ENCODE data around the gene LEMD3.

The LEMD3 gene

DNA sequence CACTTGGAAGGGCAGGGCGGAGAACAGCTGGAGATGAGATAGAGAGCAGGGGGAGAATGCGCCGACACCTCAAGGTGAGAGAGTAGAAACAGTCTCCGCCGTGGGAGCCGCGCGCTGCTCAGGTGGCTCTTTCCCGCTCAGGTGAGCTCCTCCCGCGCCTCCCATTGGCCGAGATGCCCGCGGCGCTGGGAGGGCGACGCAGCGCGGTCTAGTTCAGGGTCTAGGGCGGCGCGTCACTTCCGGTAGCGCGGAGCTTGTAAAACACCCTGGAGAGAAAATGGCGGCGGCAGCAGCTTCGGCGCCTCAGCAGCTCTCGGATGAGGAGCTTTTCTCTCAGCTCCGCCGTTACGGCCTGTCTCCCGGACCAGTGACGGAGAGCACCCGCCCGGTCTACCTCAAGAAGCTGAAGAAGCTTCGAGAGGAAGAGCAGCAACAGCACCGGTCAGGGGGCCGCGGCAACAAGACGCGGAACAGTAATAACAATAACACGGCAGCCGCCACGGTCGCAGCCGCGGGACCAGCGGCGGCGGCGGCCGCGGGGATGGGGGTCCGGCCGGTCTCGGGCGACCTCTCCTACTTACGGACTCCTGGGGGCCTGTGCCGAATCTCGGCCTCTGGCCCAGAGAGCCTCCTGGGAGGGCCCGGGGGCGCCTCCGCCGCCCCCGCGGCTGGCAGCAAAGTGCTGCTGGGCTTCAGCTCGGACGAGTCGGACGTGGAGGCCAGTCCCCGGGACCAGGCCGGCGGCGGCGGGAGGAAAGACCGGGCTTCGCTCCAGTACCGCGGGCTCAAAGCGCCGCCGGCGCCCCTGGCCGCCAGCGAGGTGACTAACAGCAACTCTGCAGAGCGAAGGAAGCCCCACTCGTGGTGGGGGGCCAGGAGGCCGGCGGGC is at the start of gene LEMD3:
LEMD3 (plus strand) TSS at position 264 of the 889 bp plus-strand sequence; CDS start at position 278, 14 bp downstream.
- peak; percentile 95 for DNase-seq (ENCODE audit: low read depth, low spot score)

DNA sequence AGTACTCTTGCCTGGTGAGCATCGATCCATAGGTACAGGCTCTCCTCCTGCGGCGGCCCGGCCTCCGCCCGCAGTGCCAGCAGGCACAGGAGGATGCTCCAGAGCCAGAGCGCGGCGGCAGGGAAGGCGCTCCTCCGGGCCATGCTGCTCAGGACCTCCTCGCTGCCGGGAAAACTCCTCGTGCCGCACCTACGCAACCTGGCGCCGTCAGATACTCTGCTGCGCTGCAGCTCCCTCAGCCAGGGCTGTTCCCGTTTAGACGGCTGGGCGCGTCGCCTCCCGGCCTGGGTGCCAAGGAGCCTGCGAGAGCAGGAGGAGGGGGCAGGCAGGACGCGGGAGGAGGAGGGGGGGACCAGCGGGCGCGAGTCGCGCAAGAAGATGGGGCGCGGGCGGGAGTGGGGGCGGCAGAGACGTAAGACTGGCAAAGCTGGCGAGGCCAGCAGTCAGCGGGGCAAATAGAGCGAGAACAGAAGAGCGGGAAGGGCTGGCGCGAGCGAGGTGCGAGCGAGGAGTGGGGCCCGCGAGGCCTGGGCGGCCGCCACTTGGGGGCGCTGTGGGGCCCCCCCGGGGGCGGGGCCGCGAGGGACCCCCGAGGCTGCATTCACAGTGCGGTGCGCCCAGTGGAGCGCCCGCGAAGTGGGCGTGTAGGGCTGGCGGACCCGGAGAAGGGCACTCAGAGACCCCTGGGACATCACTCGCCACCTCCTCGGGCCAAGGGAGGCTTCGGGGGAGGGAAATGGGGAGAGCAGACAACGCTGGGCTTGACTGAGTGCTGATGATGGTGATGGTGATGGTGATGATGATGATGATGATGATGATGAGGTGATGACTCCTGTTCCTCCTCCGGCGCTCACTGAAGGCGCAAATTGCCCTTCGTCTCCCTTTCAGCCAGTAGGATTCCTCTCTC is 48.1 kb upstream of the LEMD3 start, which contains the start of gene WIF1:
WIF1 (minus strand) TSS at position 257 of the 907 bp plus-strand sequence; CDS start at position 143, 114 bp downstream.
- peak; percentile 69 for DNase-seq (ENCODE audit: low read depth, low spot score)

GRCh38 chr12:65121956-65122469 is 47.4 kb upstream of the LEMD3 start:
- no peak for DNase-seq (ENCODE audit: low read depth, low spot score)

- peak; percentile 15 for DNase-seq (ENCODE audit: low read depth, low spot score)
Measured at GRCh38 chr12:65122703-65123102, 46.7 kb upstream of the LEMD3 start.

DNA sequence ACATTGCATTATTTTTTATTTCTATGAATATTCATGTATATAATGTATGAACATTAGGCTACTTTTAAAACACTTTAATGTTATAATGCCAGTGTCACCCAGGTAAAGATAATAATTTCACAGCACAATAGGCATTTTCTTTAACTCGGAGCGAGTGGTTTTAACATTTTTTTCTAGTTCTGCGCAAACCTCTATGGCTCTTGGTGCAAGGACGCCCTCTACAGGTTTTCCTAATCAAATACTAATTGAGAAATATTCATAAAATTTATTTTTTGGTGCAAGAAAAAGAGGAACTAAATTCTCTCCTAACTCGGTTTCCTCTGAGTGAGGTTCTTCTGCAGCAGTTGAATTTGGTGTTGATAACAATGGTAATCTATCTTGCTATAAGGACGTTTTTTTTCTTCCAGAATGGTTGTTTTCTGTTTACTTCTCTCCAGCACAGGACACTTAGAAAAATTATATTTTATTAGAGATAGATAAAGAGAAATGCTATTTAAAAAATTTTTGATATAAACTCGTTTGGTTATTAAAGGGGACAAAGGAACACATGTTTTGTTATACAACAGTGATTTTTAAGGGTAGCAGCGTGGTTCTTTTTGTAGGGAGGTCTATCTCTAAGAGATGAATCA is 45.8 kb upstream of the LEMD3 start:
- no peak for DNase-seq (ENCODE audit: low read depth, low spot score)

GRCh38 chr12:65125247-65125646 is 44.1 kb upstream of the LEMD3 start:
- DNase-seq (ENCODE audit: low read depth, low spot score): no peak

DNA sequence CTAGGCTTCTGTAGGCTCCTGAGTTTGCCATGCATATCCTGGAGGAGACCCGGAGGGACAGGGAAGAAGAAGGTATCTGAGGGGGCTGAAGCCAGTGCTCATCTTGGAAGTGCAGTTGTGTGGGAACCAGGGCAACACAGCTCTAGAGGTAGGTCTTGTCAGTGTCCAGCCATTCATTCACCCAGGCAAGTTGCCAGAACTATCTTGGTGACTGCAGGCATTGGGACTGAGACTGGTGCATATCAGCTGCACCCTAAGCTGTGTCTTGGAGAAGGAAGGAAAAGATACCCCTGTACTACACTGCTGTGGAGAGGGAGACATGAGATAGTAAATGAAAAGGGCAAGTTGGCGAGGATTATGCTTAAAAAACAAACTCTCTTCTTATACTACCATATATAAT is 43.4 kb upstream of the LEMD3 start:
- no peak for DNase-seq (ENCODE audit: low read depth, low spot score)

- no peak for DNase-seq (ENCODE audit: low read depth, low spot score)
Measured at GRCh38 chr12:65126482-65126881, 42.9 kb upstream of the LEMD3 start.

DNA sequence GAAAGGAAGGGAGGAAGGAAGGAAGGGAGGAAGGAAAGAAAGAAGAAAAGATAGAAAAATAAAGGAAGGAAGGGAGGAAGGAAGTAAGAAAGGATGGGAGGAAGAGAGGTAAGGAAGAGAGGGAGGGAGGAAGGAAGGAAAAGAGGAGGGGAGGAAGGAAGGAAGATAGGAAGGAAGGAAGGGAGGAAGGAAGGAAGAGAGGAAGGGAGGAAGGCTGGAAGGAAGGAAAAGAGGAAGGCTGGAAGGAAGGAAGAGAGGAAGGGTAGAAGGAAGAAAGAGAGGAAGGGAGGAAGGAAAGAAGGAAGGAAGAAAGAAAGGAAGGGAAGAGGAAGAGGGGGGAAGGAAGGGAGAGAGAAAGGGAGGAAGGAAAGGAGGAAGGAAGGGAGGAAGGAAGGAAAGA is 35.5 kb upstream of the LEMD3 start:
- DNase-seq (ENCODE audit: low read depth, low spot score): no peak

DNA sequence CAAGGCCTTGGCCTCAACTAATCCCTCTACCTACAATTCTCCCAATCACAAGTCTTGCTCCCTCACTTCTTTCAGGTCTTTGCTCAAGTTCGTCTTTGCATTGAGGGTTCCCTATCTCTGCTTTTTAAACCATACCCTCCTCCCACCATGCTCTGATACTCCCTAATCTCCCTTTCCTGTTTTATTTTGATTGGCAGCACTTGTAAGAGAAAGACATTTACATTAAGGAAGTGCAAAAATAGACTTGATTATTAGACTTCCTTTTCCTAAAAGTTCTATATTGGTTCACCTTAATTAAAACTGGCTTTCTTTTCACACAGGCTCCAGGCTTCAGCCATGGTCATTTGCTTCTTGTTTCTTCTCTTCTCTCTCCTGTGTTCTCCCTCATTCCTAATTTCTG is 30.0 kb upstream of the LEMD3 start:
- no peak for DNase-seq (ENCODE audit: low read depth, low spot score)

DNA sequence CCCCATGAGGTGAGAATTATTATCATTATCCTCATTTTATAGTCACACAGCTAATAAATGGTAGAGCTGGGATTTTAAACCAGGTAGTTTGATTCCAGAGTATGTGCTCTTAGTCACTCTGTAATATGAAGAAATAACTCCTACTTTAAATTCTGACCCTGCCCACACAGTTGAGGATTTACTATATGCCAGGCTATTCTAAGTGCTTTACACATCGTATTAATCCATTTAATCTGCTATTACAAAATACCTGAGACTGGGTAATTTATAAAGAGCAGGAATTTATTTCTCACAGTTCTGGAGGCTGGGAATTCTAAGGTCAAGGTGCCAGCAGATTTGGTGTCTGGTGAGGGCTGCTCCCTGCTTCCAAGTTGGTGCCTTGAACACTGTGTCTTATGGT is 28.6 kb upstream of the LEMD3 start:
- no peak for DNase-seq (ENCODE audit: low read depth, low spot score)

DNA sequence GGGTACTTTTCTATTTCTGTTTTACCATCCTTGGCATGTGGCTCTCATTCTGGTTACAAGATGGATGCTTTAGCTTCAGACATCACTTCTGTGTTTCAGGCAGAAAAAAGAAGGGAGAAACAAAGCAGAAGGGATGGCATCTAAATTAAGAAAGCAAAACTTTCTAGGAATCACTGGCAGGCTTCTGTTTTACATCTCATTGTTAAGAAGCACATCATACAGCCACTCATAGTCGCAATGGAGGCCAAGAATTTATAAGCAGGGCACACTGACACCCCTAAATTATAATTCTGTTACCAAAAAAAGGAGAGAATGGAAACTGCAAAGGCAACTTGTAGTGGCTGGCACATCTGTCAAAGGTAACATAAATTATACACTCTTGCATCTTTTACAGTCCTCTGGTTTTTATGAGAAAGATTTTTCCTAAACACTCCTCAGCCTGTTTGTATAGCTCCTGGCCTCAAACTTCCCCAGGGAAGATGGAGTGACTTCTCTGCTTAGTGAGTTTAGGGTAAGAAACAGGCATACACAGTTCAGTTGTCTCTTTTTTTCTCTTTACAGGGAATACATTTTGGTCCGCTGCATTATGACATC is 22.0 kb upstream of the LEMD3 start:
- DNase-seq (ENCODE audit: low read depth, low spot score): no peak

DNA sequence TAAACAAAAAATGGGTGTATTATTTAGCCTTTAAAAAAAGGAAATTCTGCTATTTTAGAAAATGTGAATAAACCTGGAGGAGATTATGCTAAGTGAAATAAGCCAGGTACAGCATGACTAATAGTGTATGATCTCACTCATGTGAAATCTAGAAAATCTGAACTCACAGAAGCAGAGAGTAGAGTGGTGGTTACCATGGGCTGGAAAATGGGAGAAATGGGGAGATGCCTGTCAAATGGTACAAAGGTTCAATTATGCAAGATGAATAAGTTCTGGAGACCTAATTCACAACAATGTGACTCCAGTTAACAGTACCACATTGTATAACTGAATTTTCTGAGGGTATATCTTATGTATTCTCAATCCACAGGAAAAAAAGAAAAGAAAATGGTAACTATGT is 17.4 kb upstream of the LEMD3 start:
- DNase-seq (ENCODE audit: low read depth, low spot score): no peak

GRCh38 chr12:65152596-65152995 is 16.8 kb upstream of the LEMD3 start:
- no peak for DNase-seq (ENCODE audit: low read depth, low spot score)

- no peak for DNase-seq (ENCODE audit: low read depth, low spot score)
Measured at GRCh38 chr12:65155784-65156183, 13.6 kb upstream of the LEMD3 start.

- DNase-seq (ENCODE audit: low read depth, low spot score): no peak
Measured at GRCh38 chr12:65156366-65156841, 13.0 kb upstream of the LEMD3 start.

GRCh38 chr12:65157091-65157490 is 12.3 kb upstream of the LEMD3 start:
- no peak for DNase-seq (ENCODE audit: low read depth, low spot score)

- no peak for DNase-seq (ENCODE audit: low read depth, low spot score)
Measured at GRCh38 chr12:65162609-65163008, 6.8 kb upstream of the LEMD3 start.

DNA sequence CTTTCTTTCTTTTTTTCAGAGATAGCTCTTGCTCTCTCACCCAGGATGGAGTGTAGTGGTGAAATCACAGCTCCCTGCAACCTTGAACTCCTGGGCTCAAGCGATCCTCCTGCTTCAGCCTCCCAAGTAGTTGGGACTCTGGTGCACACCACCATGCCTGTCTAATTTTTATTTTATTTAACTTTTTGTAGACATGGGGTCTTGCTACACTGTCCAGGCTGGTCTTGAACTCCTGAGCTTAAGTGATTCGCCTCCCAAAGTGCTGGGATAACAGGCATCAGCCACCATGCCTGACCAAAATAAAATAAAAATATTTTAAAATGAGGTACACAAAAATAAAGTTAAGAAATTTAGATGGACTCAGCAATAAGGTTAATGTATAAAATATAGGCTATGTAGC is 5.1 kb upstream of the LEMD3 start:
- DNase-seq (ENCODE audit: low read depth, low spot score): no peak

DNA sequence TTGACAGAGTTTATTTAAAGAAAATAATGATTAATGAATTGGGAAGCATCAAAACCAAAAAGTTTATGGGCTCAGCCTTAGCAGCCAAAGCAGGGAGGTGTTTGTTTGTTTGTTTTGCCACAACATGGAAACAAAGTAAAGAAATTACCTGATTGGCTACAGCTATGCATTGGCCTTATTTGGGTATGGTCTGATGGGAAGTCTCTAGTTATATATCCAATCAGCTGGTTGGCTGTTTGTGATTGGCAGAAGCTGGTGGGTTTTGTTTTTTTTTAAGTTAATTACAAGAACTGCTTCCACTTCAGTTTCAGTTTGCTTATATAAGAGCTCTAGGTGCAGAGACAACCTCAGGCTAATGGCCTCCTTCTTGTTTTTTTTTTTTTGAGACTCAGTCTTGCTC is 4.6 kb upstream of the LEMD3 start:
- DNase-seq (ENCODE audit: low read depth, low spot score): no peak

DNA sequence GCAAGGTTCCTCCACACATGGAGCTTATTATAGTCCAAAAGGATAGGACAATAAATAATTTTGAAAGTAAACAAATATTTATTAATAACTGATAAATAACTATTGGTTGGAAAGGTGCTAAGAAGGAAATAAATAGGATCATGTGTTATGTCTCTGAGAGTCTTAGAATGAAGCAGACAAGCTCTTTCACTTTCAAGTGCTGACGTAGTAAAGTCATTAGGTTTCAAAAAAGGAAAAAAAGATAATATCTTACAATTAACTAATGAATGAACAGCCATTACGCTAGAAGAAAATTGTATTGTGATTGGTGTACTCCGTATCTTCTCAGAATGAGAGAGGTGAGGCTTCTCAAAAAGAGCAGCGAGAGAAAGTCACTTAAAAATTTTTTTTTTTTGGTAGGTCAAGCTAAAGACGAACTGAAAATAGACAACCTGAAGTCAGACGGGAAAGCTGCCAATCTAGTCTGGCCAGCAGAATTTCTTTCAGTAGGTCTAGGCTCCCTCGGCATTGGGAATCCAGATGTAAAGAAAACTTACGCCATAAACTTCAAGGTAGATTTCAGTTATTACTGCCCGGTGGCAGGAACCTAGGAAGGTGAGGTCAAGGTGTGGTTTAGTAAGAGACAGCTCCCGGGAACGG is 583 bp upstream of the LEMD3 start:
- no peak for DNase-seq (ENCODE audit: low read depth, low spot score)

Measured in ELF-1 (cell line).